ENCODE measurements around the gene SYT12. TPM values are rescaled to one million over a fixed set of nuclear protein-coding genes. Genes with fewer than 3 reads are reported as not detected.
A peak's percentile ranks its signal among the peaks of the same experiment; 100 is the strongest.
"Not testable (repeated sequence)": the region's sequence is repeated elsewhere in the genome, so short reads cannot be mapped to it uniquely, and the experiment has no call there.

Gene SYT12
- total RNA-seq, 1 donor from 2014 or later: 0.58 TPM

GRCh38 chr11:66996609-66997273 lies 26.2 kb upstream of the SYT12 start:
- no peak for DNase-seq (ENCODE audit: low spot score)

- no peak for DNase-seq (ENCODE audit: low spot score)
Measured at GRCh38 chr11:66999555-66999954, 23.4 kb upstream of the SYT12 start.

- DNase-seq (ENCODE audit: low spot score): no peak
Measured at GRCh38 chr11:67001332-67001731, 21.6 kb upstream of the SYT12 start.

- DNase-seq (ENCODE audit: low spot score): no peak
Measured at GRCh38 chr11:67002297-67002913, 20.5 kb upstream of the SYT12 start.

GRCh38 chr11:67002921-67003411 lies 20.0 kb upstream of the SYT12 start:
- DNase-seq (ENCODE audit: low spot score): no peak

GRCh38 chr11:67005200-67005599 lies 17.7 kb upstream of the SYT12 start:
- DNase-seq (ENCODE audit: low spot score): not testable (repeated sequence)

GRCh38 chr11:67006029-67006884 lies 16.7 kb upstream of the SYT12 start:
- no peak for DNase-seq (ENCODE audit: low spot score)

- no peak for DNase-seq (ENCODE audit: low spot score)
Measured at GRCh38 chr11:67007126-67007525, 15.8 kb upstream of the SYT12 start.

- DNase-seq (ENCODE audit: low spot score): no peak
Measured at GRCh38 chr11:67010296-67010905, 12.5 kb upstream of the SYT12 start.

- DNase-seq (ENCODE audit: low spot score): no peak
Measured at GRCh38 chr11:67013511-67014045, 9.4 kb upstream of the SYT12 start.

GRCh38 chr11:67014343-67014742 lies 8.6 kb upstream of the SYT12 start:
- DNase-seq (ENCODE audit: low spot score): no peak

GRCh38 chr11:67015048-67015447 lies 7.9 kb upstream of the SYT12 start:
- no peak for DNase-seq (ENCODE audit: low spot score)

GRCh38 chr11:67016550-67016949 lies 6.4 kb upstream of the SYT12 start:
- no peak for DNase-seq (ENCODE audit: low spot score)

GRCh38 chr11:67020949-67021348 lies 2.0 kb upstream of the SYT12 start:
- no peak for DNase-seq (ENCODE audit: low spot score)

- no peak for DNase-seq (ENCODE audit: low spot score)
Measured at GRCh38 chr11:67022341-67022933, 497 bp upstream of the SYT12 start.

GRCh38 chr11:67023957-67024353 lies 1.0 kb downstream of the SYT12 start:
- DNase-seq (ENCODE audit: low spot score): no peak

GRCh38 chr11:67024410-67024809 lies 1.5 kb downstream of the SYT12 start:
- no peak for DNase-seq (ENCODE audit: low spot score)

- no peak for DNase-seq (ENCODE audit: low spot score)
Measured at GRCh38 chr11:67024966-67025365, 2.0 kb downstream of the SYT12 start.

- DNase-seq (ENCODE audit: low spot score): no peak
Measured at GRCh38 chr11:67025750-67026149, 2.8 kb downstream of the SYT12 start.

GRCh38 chr11:67026941-67027340 lies 4.0 kb downstream of the SYT12 start:
- no peak for DNase-seq (ENCODE audit: low spot score)

GRCh38 chr11:67027483-67027930 lies 4.6 kb downstream of the SYT12 start:
- DNase-seq (ENCODE audit: low spot score): peak; percentile 59
